Effector memory CD8-positive, alpha-beta T cell (primary cell): ENCODE results near the gene CELF5.
A peak's percentile ranks its signal among the peaks of the same experiment; 100 is the strongest.
"Not testable (repeated sequence)": the region's sequence is repeated elsewhere in the genome, so short reads cannot be mapped to it uniquely, and the experiment has no call there.

ENCODE experiments used
- ATAC-seq: fragments of 150-1000 bp; cut with Tn5 transposase; replicated peaks from 2 replicates; pipeline ENCODE4 v1.10.0; 2021; ENCODE audit warnings: mild to moderate bottlenecking, moderate library complexity
- DNase-seq, 3 experiments: peaks; one replicate each; pipeline ENCODE4 v3.0.0; 2021
- H3K27ac Mint-ChIP-seq, 2 donors: one replicate each; pipeline ENCODE4 v1.8.0; 2022; ENCODE audit warnings: mild to moderate bottlenecking in 2 of 2, mixed read lengths in 2 of 2, moderate library complexity in 2 of 2
- H3K27me3 Mint-ChIP-seq, 2 donors: one replicate each; pipeline ENCODE4 v1.8.0; 2022; ENCODE audit warnings: mixed read lengths in 2 of 2
- H3K36me3 Mint-ChIP-seq: one replicate; pipeline ENCODE4 v1.8.0; 2022; ENCODE audit warnings: mild to moderate bottlenecking, moderate library complexity, mixed read lengths; ENCODE audit not compliant: insufficient read depth
- H3K4me1 Mint-ChIP-seq, 2 donors: one replicate each; pipeline ENCODE4 v1.8.0; 2022; ENCODE audit warnings: low read depth in 2 of 2, mixed read lengths in 2 of 2
- H3K4me3 Mint-ChIP-seq, 2 donors: one replicate each; pipeline ENCODE4 v1.8.0; 2022; ENCODE audit warnings: mild to moderate bottlenecking in 2 of 2, mixed read lengths in 2 of 2, moderate library complexity in 2 of 2
- H3K9me3 Mint-ChIP-seq, 2 donors: one replicate each; pipeline ENCODE4 v1.8.0; 2022; ENCODE audit warnings: mixed read lengths in 2 of 2

Gene CELF5

GRCh38 chr19:3325451-3325850, 101.0 kb downstream of the CELF5 start:
- H3K36me3 Mint-ChIP-seq: peaks cover 4% of the 10 kb centered on the region
- H3K27me3 Mint-ChIP-seq: peaks cover 17 to 24% of the 10 kb centered on the region in 2 donors
- H3K4me1 Mint-ChIP-seq: no peaks in the 10 kb centered on the region
- DNase-seq (no peak), ATAC-seq (no peak)
- H3K27ac Mint-ChIP-seq: no peak overlapping the region
- no peak overlapping the region for H3K4me3 Mint-ChIP-seq
- H3K9me3 Mint-ChIP-seq: no peaks in the 10 kb centered on the region

- ATAC-seq (no peak), DNase-seq (no peak)
- Mint-ChIP-seq H3K4me1 (peaks cover 1 to 5% of the 10 kb centered on the region in 2 donors), H3K27me3 (no peaks in the 10 kb centered on the region), H3K4me3 (no peak overlapping the region), H3K36me3 (peaks cover 4% of the 10 kb centered on the region), H3K9me3 (no peaks in the 10 kb centered on the region), H3K27ac (no peak overlapping the region)
These were observed 104.3 kb downstream of the CELF5 start for GRCh38 chr19:3328743-3329142.

- DNase-seq (no peak), ATAC-seq (no peak)
- H3K4me1 Mint-ChIP-seq: peaks cover 1 to 9% of the 10 kb centered on the region in 2 donors
- H3K27ac Mint-ChIP-seq: no peak overlapping the region
- peaks cover 3% of the 10 kb centered on the region for H3K36me3 Mint-ChIP-seq
- H3K9me3 Mint-ChIP-seq: no peaks in the 10 kb centered on the region
- H3K27me3 Mint-ChIP-seq: peaks cover 0 to 6% of the 10 kb centered on the region in 2 donors
- H3K4me3 Mint-ChIP-seq: no peak overlapping the region
These were observed 105.6 kb downstream of the CELF5 start for GRCh38 chr19:3330047-3330446.

- not testable (repeated sequence) for H3K4me1 Mint-ChIP-seq, H3K9me3 Mint-ChIP-seq, H3K27ac Mint-ChIP-seq, H3K4me3 Mint-ChIP-seq, H3K36me3 Mint-ChIP-seq, ATAC-seq, DNase-seq, H3K27me3 Mint-ChIP-seq
These were observed 107.8 kb downstream of the CELF5 start for GRCh38 chr19:3332232-3332631.

- Mint-ChIP-seq H3K36me3 (peaks cover 3% of the 10 kb centered on the region), H3K27ac (peak overlapping the region; percentile 83 to 94), H3K4me3 (no peak overlapping the region), H3K27me3 (peaks cover 0 to 6% of the 10 kb centered on the region in 2 donors), H3K9me3 (no peaks in the 10 kb centered on the region), H3K4me1 (peaks cover 1 to 9% of the 10 kb centered on the region in 2 donors)
- no peak for ATAC-seq
- DNase-seq: no peak
These were observed 108.6 kb downstream of the CELF5 start for GRCh38 chr19:3333020-3333583.

- peak overlapping the region; percentile 83 to 94 for H3K27ac Mint-ChIP-seq
- ATAC-seq: no peak
- H3K4me3 Mint-ChIP-seq: no peak overlapping the region
These were observed 109.2 kb downstream of the CELF5 start for GRCh38 chr19:3333662-3334061.

GRCh38 chr19:3334749-3335430, 110.4 kb downstream of the CELF5 start:
- not testable (repeated sequence) for H3K4me3 Mint-ChIP-seq, H3K36me3 Mint-ChIP-seq, ATAC-seq, H3K27me3 Mint-ChIP-seq, H3K9me3 Mint-ChIP-seq, DNase-seq
- Mint-ChIP-seq H3K27ac (peak overlapping the region in 1 of 2 donors; percentile 71), H3K4me1 (peaks cover 6 to 14% of the 10 kb centered on the region in 2 donors)

More at GRCh38 chr19:3333662-3334061, 109.2 kb downstream of the CELF5 start:
- Mint-ChIP-seq H3K9me3 (no peaks in the 10 kb centered on the region), H3K36me3 (peaks cover 6% of the 10 kb centered on the region), H3K27me3 (peaks cover 0 to 6% of the 10 kb centered on the region in 2 donors), H3K4me1 (peaks cover 3 to 11% of the 10 kb centered on the region in 2 donors)
- no peak for DNase-seq

GRCh38 chr19:3335431-3336350, 111.2 kb downstream of the CELF5 start:
- H3K27ac Mint-ChIP-seq: no peak overlapping the region
- peaks cover 6 to 14% of the 10 kb centered on the region in 2 donors for H3K4me1 Mint-ChIP-seq
- no peak overlapping the region for H3K4me3 Mint-ChIP-seq
- ATAC-seq (no peak), DNase-seq (no peak)
- peaks cover 7% of the 10 kb centered on the region for H3K36me3 Mint-ChIP-seq
- H3K27me3 Mint-ChIP-seq: peaks cover 0 to 6% of the 10 kb centered on the region in 2 donors
- H3K9me3 Mint-ChIP-seq: no peaks in the 10 kb centered on the region

GRCh38 chr19:3336351-3336679, 111.9 kb downstream of the CELF5 start:
- ATAC-seq: no peak
- no peak overlapping the region for H3K4me3 Mint-ChIP-seq
- H3K27me3 Mint-ChIP-seq: peaks cover 0 to 6% of the 10 kb centered on the region in 2 donors
- no peaks in the 10 kb centered on the region for H3K9me3 Mint-ChIP-seq
- H3K36me3 Mint-ChIP-seq: peaks cover 7% of the 10 kb centered on the region
- no peak for DNase-seq
- peaks cover 6 to 14% of the 10 kb centered on the region in 2 donors for H3K4me1 Mint-ChIP-seq
- H3K27ac Mint-ChIP-seq: no peak overlapping the region

- DNase-seq: no peak
- peaks cover 7% of the 10 kb centered on the region for H3K36me3 Mint-ChIP-seq
These were observed 112.4 kb downstream of the CELF5 start for GRCh38 chr19:3336680-3337523.

GRCh38 chr19:3338541-3339181, 114.2 kb downstream of the CELF5 start:
- ATAC-seq (peak; percentile 99), DNase-seq (peak; percentile 35 to 44 (median 39))
- peaks cover 7% of the 10 kb centered on the region for H3K36me3 Mint-ChIP-seq
- no peaks in the 10 kb centered on the region for H3K9me3 Mint-ChIP-seq
- H3K4me3 Mint-ChIP-seq: peak overlapping the region; percentile 73 to 82
- H3K27ac Mint-ChIP-seq: peak overlapping the region in 1 of 2 donors; percentile 93
- H3K4me1 Mint-ChIP-seq: peaks cover 5 to 10% of the 10 kb centered on the region in 2 donors
- H3K27me3 Mint-ChIP-seq: peaks cover 0 to 6% of the 10 kb centered on the region in 2 donors

More at GRCh38 chr19:3336680-3337523, 112.4 kb downstream of the CELF5 start:
- ATAC-seq: no peak
- Mint-ChIP-seq H3K4me1 (peaks cover 6 to 14% of the 10 kb centered on the region in 2 donors), H3K27ac (no peak overlapping the region), H3K4me3 (no peak overlapping the region), H3K9me3 (no peaks in the 10 kb centered on the region), H3K27me3 (peaks cover 0 to 6% of the 10 kb centered on the region in 2 donors)

- H3K36me3 Mint-ChIP-seq: peaks cover 5% of the 10 kb centered on the region
- no peak overlapping the region for H3K4me3 Mint-ChIP-seq
- no peak overlapping the region for H3K27ac Mint-ChIP-seq
- no peak for DNase-seq
- no peaks in the 10 kb centered on the region for H3K9me3 Mint-ChIP-seq
- H3K4me1 Mint-ChIP-seq: peaks cover 5 to 6% of the 10 kb centered on the region in 2 donors
- no peaks in the 10 kb centered on the region for H3K27me3 Mint-ChIP-seq
- ATAC-seq: no peak
These were observed 115.9 kb downstream of the CELF5 start for GRCh38 chr19:3340340-3340739.
